RWPE1 (cell line): Measurements from ENCODE around the gene COL21A1.

ENCODE experiments used
- CTCF ChIA-PET: fragments of 350-600 bp; sonication (Branson Sonifier 250); formaldehyde crosslinking; extraction: SDS; loops from one replicate; lab custom pipeline; 2021; lab: Yijun Ruan, JAX
- POLR2A ChIA-PET: fragments of 400-600 bp; formaldehyde crosslinking; extraction: SDS; loops from one replicate; lab custom pipeline; 2020; ENCODE audit warnings: antibody characterized with exemption; ENCODE audit not compliant: low non-redundant PET; lab: Yijun Ruan, JAX
- DNase-seq: peaks from one replicate; pipeline ENCODE4 v3.0.0; 2012; ENCODE audit warnings: low spot score
- H3K27ac ChIP-seq: fragments of 450-650 bp; 2 replicates; pipeline ENCODE4 v1.5.1; 2017
- TF ChIP-seq, protein P1 (sequence below): fragments of 450-650 bp; conservative IDR thresholded peaks from 2 replicates; pipeline ENCODE4 v1.5.1; 2017; ENCODE audit warnings: low read depth, mild to moderate bottlenecking

The COL21A1 gene

DNA sequence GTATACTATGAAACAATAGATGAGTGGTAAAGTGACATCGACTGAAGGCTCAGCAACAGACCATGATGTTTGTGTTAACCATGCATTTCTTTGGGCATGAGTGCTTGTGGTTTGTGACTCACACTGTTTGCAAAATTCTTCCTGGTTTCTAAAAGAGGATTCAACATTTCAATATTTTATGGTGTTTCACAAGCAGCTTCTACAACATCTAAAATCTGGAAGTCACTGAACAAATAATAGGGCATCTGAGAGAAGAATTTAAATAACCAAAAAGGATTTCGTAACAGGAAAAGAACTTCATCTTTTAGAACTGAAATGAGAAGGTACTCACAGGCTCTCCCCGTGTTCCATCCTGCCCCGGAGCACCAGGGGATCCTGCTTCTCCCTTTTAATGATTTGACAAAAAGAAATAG, 146.2 kb downstream of the COL21A1 start:
- no peak overlapping the region for H3K27ac ChIP-seq
- DNase-seq, result peak; percentile 62
- ChIA-PET POLR2A (no interaction called here), CTCF (no interaction called here)
- TF ChIP-seq, protein P1, sequence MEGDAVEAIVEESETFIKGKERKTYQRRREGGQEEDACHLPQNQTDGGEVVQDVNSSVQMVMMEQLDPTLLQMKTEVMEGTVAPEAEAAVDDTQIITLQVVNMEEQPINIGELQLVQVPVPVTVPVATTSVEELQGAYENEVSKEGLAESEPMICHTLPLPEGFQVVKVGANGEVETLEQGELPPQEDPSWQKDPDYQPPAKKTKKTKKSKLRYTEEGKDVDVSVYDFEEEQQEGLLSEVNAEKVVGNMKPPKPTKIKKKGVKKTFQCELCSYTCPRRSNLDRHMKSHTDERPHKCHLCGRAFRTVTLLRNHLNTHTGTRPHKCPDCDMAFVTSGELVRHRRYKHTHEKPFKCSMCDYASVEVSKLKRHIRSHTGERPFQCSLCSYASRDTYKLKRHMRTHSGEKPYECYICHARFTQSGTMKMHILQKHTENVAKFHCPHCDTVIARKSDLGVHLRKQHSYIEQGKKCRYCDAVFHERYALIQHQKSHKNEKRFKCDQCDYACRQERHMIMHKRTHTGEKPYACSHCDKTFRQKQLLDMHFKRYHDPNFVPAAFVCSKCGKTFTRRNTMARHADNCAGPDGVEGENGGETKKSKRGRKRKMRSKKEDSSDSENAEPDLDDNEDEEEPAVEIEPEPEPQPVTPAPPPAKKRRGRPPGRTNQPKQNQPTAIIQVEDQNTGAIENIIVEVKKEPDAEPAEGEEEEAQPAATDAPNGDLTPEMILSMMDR, result no peak

DNA sequence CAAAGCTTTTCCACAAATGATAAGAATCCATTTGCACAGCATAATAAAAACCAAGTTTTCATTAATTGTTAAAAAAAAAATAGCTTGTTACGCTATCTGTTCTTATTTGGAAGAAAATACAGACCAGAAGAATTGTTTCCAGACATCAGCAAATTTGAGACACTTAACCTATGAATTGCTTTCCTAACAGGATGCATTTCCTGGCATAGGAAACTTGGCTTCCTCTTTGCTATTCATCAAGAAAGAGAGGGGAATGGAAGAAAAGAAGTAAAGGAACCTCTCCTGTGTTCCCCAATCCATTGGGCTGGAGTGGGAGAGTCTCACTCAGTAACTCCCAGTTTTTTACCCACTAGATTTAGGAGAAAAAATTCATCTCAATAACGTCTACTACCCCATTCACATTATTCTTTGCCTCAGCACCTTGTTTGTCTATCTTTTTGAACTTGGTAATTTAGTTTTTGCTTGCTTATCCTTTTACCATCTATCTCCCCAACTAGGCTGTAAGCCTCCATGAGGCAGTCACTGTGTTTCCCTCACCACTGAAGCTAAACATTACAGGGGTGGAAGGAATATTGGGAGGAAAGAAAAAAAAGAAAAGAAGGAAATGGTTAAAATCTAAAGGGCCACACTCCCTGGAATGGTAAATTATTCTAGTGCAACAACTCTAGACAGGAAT, 150.3 kb downstream of the COL21A1 start:
- CTCF ChIA-PET, result no interaction called here
- no peak overlapping the region for H3K27ac ChIP-seq
- DNase-seq, result no peak

DNA sequence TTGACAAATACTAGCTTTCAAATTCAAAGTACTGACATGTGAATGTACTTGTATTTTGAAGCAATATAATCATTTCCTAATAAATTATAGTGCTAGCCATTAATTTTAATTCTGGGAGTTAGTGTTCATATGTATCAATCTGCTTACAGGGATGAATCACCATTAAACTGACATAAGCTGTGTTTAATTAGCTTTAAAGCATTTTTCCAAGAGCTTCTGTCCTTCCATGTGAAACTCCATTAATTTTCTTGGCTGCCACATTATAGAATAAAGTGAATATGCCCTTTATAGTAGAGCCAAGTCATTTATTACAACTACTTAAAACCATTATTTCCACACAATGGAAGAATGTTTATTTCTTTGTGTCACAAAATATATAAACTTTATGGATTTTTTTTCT, 150.8 kb downstream of the COL21A1 start:
- TF ChIP-seq, protein P1, result no peak
- ChIA-PET POLR2A (no interaction called here), CTCF (no interaction called here)
- H3K27ac ChIP-seq, result no peak overlapping the region
- DNase-seq, result no peak

More for the DNA sequence above, 150.3 kb downstream of the COL21A1 start:
- TF ChIP-seq, protein P1, result no peak
- POLR2A ChIA-PET, result no interaction called here

DNA sequence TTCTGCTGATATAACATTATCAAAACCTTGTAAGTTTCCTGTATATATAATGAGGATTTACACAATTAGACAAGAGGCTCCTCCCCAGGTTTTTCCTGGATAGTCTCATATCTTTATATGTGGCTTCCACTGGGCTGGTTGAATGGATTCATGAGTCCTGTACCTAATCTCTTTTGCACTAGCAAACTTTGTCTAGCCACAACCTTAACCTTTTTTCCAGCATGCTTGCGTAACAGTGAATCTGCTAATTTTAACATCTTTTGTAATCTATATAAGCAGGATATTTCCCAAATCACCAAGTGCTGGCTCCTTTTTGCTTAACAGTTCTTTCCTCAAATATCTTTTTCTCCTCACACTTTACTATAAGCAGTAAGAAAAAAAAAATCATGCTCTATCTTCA, 153.6 kb downstream of the COL21A1 start:
- TF ChIP-seq, protein P1, result no peak
- no peak overlapping the region for H3K27ac ChIP-seq
- ChIA-PET POLR2A (no interaction called here), CTCF (no interaction called here)
- DNase-seq, result no peak

DNA sequence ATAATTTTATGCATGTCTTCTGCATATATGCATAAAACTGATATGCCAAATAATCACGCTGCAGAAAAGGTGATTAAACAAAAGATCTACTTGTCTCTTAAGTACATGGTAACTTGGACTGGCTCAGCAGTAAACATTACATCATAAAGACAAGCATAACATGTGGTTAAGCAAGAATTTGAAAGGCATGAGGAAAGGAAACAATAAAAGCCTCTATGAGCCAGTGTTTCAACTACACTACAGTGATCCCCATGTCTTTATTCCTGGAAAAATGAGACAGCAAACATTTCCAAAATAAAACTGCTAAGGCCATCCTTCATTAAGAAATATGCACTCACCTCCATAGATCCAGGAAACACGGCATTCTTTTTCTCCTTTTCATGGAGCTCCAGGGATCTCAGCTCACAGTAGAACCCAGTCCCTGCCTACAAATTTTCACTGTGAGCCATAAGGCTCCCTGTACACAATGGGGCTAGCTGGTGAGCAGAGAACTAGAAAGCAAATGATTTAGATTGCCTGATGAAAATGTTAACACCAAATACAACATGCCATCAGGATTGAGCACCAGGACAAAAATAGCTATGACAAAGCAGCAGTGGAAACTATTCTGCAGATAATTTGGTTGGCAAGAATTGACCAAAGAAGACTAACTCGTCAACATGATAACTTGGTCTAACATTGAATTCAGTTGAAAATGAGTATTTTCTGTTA, 156.1 kb downstream of the COL21A1 start:
- ChIA-PET CTCF (no interaction called here), POLR2A (no interaction called here)
- H3K27ac ChIP-seq, result no peak overlapping the region
- DNase-seq, result peak; percentile 23
- TF ChIP-seq, protein P1, result no peak

DNA sequence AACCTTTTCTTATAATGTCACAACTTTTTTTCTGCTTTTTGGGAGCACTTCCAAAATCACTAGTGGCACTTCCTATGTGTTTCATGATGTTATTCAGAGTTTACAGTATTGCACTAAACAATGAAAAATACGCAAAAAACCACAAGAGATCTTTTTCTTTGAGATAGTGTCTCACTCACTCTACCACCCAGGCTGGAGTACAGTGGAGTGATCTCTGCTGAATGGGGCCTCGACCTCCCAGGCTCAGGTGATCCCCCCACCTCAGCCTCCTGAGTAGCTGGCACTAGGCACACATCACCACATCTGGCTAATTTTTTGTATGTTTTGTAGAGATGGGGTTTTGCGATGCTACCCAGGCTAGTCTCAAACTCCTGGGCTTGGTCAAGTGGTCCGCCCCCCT, 158.7 kb downstream of the COL21A1 start:
- H3K27ac ChIP-seq, result no peak overlapping the region
- ChIA-PET POLR2A (no interaction called here), CTCF (no interaction called here)
- TF ChIP-seq, protein P1, result no peak
- no peak for DNase-seq
